Head of caudate nucleus (tissue), 42 donors: ENCODE measurements around the gene SKAP1.

Experiments used
- DNase-seq, 42 donors: peaks; one replicate each; pipeline versions ENCODE4 v3.0.0 to v3.0.0-alpha.2; 2020 to 2021; ENCODE audit warnings: mixed read lengths in 7 of 42
- intact Hi-C: fragments of 100-400 bp; cut with DNase I; formaldehyde crosslinking; loops from one replicate; pipeline ENCODE4 v1.15.0; 2022

SKAP1 gene

GRCh38 chr17:48121923-48122664 is 307.9 kb downstream of the SKAP1 start:
- DNase-seq: peak in 36 of 42 donors; percentile 9 to 79 (median 52)
- intact Hi-C loops: no loop called here

GRCh38 chr17:48113201-48113676 is 316.8 kb downstream of the SKAP1 start:
- intact Hi-C loops: no loop called here
- DNase-seq: peak in 1 of 42 donors; percentile 38

DNA sequence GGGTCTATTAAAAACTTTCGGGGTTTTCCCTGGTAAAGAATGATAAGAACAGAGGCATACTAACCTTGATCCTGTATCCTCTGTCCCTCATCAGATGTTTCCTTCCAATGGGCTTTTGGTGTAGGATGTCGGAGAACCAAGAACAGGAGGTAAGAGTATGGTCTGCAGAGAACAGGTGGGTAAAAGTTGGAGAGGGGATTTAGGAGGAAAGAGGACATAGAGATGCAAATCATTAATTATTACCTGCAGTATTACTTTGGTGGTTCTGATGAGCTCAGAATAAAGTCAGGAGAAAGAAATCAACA is 318.1 kb downstream of the SKAP1 start:
- intact Hi-C loops: no loop called here
- no peak for DNase-seq

DNA sequence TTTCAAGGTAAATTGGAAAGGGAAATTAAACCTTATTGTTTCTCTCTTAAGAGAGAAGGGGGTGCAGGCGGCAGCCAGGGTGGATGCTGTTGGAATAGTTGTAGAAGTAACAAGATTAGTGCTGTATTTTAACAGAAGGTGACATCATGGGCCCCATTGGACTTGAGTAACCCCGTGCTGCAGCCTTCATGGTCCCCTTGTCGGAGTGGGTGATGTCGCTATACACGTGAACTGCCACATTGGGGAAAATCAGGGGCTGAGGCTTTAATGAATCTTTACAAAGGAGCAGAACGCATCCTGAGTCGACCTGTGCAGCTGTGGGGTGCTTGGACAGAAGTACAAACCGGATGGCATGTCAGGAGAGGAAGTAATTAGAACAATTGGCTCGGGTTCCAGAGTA is 319.3 kb downstream of the SKAP1 start:
- intact Hi-C loops: no loop called here
- no peak for DNase-seq

GRCh38 chr17:48107137-48108055 is 322.6 kb downstream of the SKAP1 start, which contains the start of gene SNX11:
TSS of gene SNX11 (plus strand) at chr17:48107766. CDS start at chr17:48112044, 4,278 bp downstream.
- intact Hi-C loops: no loop called here
- peak; percentile 85 to 98 (median 94) for DNase-seq

DNA sequence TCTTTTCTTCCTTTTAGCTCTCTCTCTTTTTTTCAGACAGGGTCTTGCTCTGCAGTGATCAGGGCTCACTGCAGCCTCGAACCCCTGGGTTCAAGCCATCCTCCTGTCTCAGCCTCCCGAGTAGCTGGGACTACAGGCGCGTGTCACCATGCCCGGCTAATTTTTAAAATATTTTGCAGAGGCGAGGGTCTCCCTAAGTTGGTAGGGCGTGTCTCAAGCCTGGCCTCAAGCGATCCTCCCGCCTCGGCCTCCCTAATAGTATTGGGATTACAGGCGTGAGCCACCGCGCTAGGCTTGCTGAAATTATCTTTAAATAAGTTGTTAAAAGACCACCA is 323.2 kb downstream of the SKAP1 start:
- intact Hi-C loops: no loop called here
- DNase-seq: no peak

GRCh38 chr17:48104440-48104839 is 325.6 kb downstream of the SKAP1 start:
- no peak for DNase-seq
- intact Hi-C loops: no loop called here

GRCh38 chr17:48102798-48103715 is 327.0 kb downstream of the SKAP1 start:
- peak in 3 of 42 donors; percentile 27 to 42 (median 34) for DNase-seq
- intact Hi-C loops: no loop called here

GRCh38 chr17:48102043-48102750 is 327.8 kb downstream of the SKAP1 start:
- no peak for DNase-seq
- intact Hi-C loops: no loop called here

DNA sequence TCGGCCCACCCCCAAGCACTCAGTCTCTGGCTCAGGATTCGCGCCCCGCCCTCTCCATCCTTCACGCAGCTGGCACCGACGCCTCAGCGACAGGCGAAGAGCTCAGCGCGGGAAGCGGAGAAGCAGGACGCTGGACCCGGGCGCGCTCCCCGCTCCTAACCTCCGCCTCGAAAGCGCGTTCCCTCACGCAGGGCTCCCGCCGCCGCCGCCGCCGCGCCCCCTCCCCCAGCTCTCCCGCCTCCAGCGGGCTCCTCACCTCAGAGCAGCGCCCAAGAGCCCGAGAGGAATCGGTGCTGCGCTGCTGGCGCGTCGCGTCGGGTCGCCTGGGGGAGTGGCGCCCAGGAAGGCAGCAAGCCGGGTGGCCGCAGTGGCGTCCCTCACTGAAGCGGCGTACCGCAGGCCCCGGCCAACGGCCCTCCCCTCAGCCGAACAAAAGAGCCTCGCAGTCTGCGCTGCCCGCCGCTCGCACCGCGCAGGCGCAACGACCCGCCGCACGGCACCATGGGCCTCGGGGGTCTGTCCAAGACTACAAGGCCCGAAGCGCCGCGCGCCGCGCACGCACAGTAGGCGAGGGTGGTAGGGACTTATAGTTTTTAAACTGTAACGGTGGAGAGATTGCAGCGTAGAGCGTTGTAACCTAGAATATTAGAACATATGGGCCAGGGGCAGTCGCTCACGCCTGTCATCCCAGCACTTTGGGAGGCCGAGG is 328.8 kb downstream of the SKAP1 start, which contains the start of gene CBX1:
CBX1 (minus strand) TSS at position 467 of the 709 bp plus-strand sequence. CDS start 24,474 bp downstream, outside the sequence.
- intact Hi-C loops: no loop called here
- peak; percentile 88 to 98 (median 95) for DNase-seq

DNA sequence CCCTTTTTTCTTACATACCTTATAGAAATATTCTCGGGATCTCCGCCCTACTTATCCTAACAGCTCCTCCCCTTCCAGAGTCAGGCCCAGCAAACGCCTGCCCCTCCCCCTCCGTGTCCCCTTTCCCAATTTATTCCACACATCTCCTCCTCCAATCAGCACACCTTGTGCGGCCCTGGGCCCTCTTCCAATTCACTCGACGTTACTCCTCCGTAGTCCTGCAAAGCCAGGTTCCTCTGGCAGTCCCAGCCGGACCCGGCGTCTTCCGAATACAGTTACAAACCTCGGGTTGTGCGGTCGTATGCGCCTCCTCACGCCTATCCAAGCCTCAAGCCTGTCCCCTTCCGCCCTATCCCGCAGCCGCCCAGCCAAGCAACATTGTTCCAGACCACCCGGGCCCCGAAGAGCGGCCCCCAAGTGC is 329.4 kb downstream of the SKAP1 start:
- intact Hi-C loops: no loop called here
- peak in 40 of 42 donors; percentile 14 to 76 (median 46) for DNase-seq

- intact Hi-C loops: no loop called here
- no peak for DNase-seq
Measured at GRCh38 chr17:48100160-48100559, 329.9 kb downstream of the SKAP1 start.

DNA sequence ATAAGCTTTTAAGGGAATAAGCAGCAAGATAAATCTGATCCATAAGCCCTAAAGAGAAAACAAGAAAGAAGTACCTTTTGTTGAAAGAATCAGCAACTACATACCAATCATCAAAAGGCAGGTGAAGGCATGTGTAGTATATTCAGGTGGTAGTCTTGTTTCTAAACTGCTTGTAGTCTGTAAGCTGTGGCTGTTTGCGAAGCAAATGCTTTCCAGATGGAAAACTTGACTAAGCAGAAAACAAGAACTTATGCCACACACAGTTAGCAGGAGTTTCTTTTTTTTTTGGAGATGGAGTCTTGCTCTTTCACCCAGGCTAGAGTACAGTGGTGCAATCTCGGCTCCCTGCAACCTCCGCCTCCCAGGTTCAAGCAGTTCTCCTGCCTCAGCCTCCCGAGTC is 334.4 kb downstream of the SKAP1 start:
- no peak for DNase-seq
- intact Hi-C loops: no loop called here

DNA sequence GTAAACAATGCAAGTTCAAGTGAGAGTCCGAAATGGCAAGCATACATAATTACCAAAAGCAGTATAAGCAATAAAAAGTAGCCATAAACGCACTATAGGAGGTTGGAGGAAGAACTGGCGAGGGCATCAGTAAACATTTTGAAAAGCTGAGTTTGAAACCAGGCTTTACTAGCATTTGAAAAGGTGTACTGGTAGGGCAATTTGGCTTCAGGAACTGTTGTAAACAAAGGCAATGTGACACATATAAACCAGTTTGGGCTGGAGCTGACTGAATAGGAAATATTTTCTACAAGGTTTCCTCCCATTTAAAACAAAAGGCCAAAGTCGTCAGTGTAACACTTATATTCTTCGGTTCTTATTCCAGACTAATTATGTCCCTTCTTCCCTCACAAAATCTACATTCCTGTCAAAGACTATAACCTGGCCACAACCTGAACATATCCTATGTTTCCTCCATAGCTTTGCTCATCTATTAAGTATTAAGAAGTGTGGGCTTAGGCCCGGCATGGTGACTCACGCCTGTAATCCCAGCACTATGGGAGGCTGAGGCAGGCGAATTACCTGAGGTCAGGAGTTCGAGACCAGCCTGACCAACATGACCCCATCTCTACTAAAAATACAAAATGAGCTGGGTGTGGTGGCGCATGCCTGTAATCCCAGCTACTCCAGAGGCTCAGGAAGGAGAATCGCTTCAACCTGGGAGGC is 336.5 kb downstream of the SKAP1 start:
- intact Hi-C loops: no loop called here
- no peak for DNase-seq

DNA sequence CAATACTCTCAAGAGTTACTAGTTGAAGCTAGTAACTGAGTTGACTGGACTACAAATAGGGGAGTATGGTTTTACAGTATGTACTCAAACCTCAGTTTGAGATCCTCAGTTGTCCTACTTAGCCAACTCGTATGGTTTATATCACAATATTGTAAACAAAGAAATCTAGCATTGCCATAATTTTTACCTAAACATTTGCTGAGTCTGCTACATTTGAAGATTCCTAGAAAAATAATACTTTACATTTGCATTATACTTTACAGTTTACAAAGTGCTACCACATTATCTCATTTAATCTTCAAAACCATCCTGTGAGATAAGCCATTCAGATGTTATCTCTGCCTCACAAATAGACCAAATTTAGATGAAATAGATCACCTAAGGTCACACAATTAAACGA is 345.1 kb downstream of the SKAP1 start:
- intact Hi-C loops: no loop called here

More for the DNA sequence above, 345.1 kb downstream of the SKAP1 start:
- DNase-seq: no peak
